IMR-90 (cell line): ENCODE data around the gene TM7SF3. TPM values are rescaled to one million over a fixed set of nuclear protein-coding genes. Genes with fewer than 3 reads are reported as not detected.

Experiments
- ATAC-seq: fragments of 200-7000 bp; cut with Tn5 transposase; 2 replicates; pipeline ENCODE4 v1.9.1; 2020; ENCODE audit warnings: low read depth, mild to moderate bottlenecking, moderate library complexity
- BruUV-seq: library from RNA; stranded (reverse); fragments of 400-500 nt; replicated peaks from 2 replicates; lab custom pipeline; 2021; lab: Mats Ljungman, UMichigan
- CTCF ChIA-PET: fragments of 300-600 bp; formaldehyde crosslinking; extraction: SDS; loops from one replicate; lab custom pipeline; 2021; ENCODE audit warnings: antibody characterized with exemption; lab: Yijun Ruan, JAX
- POLR2A ChIA-PET: fragments of 300-600 bp; sonication (Branson Sonifier 250); formaldehyde crosslinking; loops from one replicate; lab custom pipeline; 2022; ENCODE audit warnings: antibody characterized with exemption; ENCODE audit not compliant: unreplicated experiment; lab: Charles Lee
- DNase-seq: peaks from one replicate; pipeline ENCODE4 v3.0.0; 2013
- H2AFZ ChIP-seq: replicated peaks from 2 replicates; pipeline ENCODE3; 2013; ENCODE audit warnings: low read length, mild to moderate bottlenecking; ENCODE audit not compliant: poor library complexity
- H2AK5ac ChIP-seq: 2 replicates; pipeline ENCODE4 v1.6.1; 2013; ENCODE audit warnings: low read depth, low read length, inconsistent platforms
- H2AK9ac ChIP-seq: replicated peaks from 2 replicates; pipeline ENCODE3; 2013; ENCODE audit warnings: mild to moderate bottlenecking, low read depth, low read length, moderate library complexity; ENCODE audit not compliant: poor library complexity
- H2BK120ac ChIP-seq: 2 replicates; pipeline ENCODE4 v1.6.1; 2013; ENCODE audit warnings: low read depth, low read length, inconsistent platforms
- H2BK15ac ChIP-seq: 3 replicates; pipeline ENCODE4 v1.6.1; 2013; ENCODE audit warnings: low read depth, low read length, inconsistent platforms
- H2BK20ac ChIP-seq: 2 replicates; pipeline ENCODE4 v1.6.1; 2013; ENCODE audit warnings: low read depth, mild to moderate bottlenecking, inconsistent platforms, low read length, moderate library complexity
- H2BK5ac ChIP-seq: 2 replicates; pipeline ENCODE4 v1.6.1; 2013; ENCODE audit warnings: mild to moderate bottlenecking, low read depth, low read length, inconsistent platforms; ENCODE audit not compliant: poor library complexity, severe bottlenecking
- H3K14ac ChIP-seq: replicated peaks from 2 replicates; pipeline ENCODE4 v1.6.1; 2013; ENCODE audit warnings: low read depth, low read length, inconsistent platforms
- H3K18ac ChIP-seq: 2 replicates; pipeline ENCODE4 v1.6.1; 2013; ENCODE audit warnings: low read depth, low read length, control low read depth
- H3K23ac ChIP-seq: 2 replicates; pipeline ENCODE4 v1.6.1; 2013; ENCODE audit warnings: low read depth, low read length, inconsistent platforms
- H3K27ac ChIP-seq: 2 replicates; pipeline ENCODE4 v1.5.1; 2013; ENCODE audit warnings: mild to moderate bottlenecking, control low read depth, low read length; ENCODE audit not compliant: insufficient read depth
- H3K27me3 ChIP-seq: 2 replicates; pipeline ENCODE4 v1.6.1; 2013; ENCODE audit warnings: low read length; ENCODE audit not compliant: control insufficient read depth, insufficient read depth
- H3K36me3 ChIP-seq: 2 replicates; pipeline ENCODE4 v1.6.1; 2013; ENCODE audit warnings: low read length, mixed read lengths; ENCODE audit not compliant: control insufficient read depth, insufficient read depth
- H3K4ac ChIP-seq: 2 replicates; pipeline ENCODE4 v1.6.1; 2013; ENCODE audit warnings: low read depth, low read length, inconsistent platforms
- H3K4me1 ChIP-seq: 2 replicates; pipeline ENCODE4 v1.6.1; 2013; ENCODE audit warnings: low read length, mixed read lengths; ENCODE audit not compliant: control insufficient read depth, insufficient read depth
- H3K4me2 ChIP-seq: 2 replicates; pipeline ENCODE4 v1.6.1; 2013; ENCODE audit warnings: low read depth, mild to moderate bottlenecking, control low read depth, low read length, moderate library complexity
- H3K4me3 ChIP-seq: 2 replicates; pipeline ENCODE4 v1.5.1; 2013; ENCODE audit warnings: low read depth, mild to moderate bottlenecking, control low read depth, low read length, moderate library complexity; ENCODE audit not compliant: insufficient read depth
- H3K56ac ChIP-seq: 2 replicates; pipeline ENCODE4 v1.6.1; 2013; ENCODE audit warnings: low read length, inconsistent platforms; ENCODE audit not compliant: insufficient read depth; ENCODE audit errors: extremely low read depth
- H3K79me1 ChIP-seq, 2 experiments: 2 replicates each; pipeline ENCODE4 v1.6.1; 2013; ENCODE audit warnings: low read length in 2 of 2, inconsistent platforms in 1 of 2, low read depth in 1 of 2
- H3K9ac ChIP-seq: 2 replicates; pipeline ENCODE4 v1.6.1; 2013; ENCODE audit warnings: low read depth, low read length, control low read depth
- H3K9me1 ChIP-seq: 2 replicates; pipeline ENCODE4 v1.6.1; 2013; ENCODE audit warnings: low read length, inconsistent platforms; ENCODE audit not compliant: insufficient read depth
- H3K9me3 ChIP-seq: 2 replicates; pipeline ENCODE4 v1.6.1; 2013; ENCODE audit warnings: low read length; ENCODE audit not compliant: control insufficient read depth, insufficient read depth
- H4K20me1 ChIP-seq: 2 replicates; pipeline ENCODE4 v1.6.1; 2013; ENCODE audit warnings: low read length, inconsistent platforms; ENCODE audit not compliant: insufficient read depth
- H4K5ac ChIP-seq: 2 replicates; pipeline ENCODE4 v1.6.1; 2013; ENCODE audit warnings: mild to moderate bottlenecking, low read depth, low read length, control low read depth
- H4K8ac ChIP-seq, 2 experiments: 2 replicates each; pipeline ENCODE4 v1.6.1; 2013; ENCODE audit warnings: low read depth in 2 of 2, low read length in 2 of 2, control low read depth in 1 of 2, inconsistent platforms in 1 of 2
- H4K91ac ChIP-seq: 2 replicates; pipeline ENCODE4 v1.6.1; 2013; ENCODE audit warnings: low read depth, low read length, inconsistent platforms; ENCODE audit not compliant: insufficient read depth
- CEBPB ChIP-seq: IDR thresholded peaks from 2 replicates; pipeline ENCODE4 v1.6.1; 2012; ENCODE audit warnings: low read depth, low read length, improper control_type of control experiment
- MAFK ChIP-seq: IDR thresholded peaks from 2 replicates; pipeline ENCODE4 v1.6.1; 2012; ENCODE audit warnings: low read depth, low read length, improper control_type of control experiment
- MAZ ChIP-seq: IDR thresholded peaks from 2 replicates; pipeline ENCODE4 v1.6.1; 2012; ENCODE audit warnings: low read depth, mild to moderate bottlenecking, low read length, improper control_type of control experiment, moderate library complexity, borderline replicate concordance
- MXI1 ChIP-seq: IDR thresholded peaks from 2 replicates; pipeline ENCODE4 v1.6.1; 2012; ENCODE audit warnings: low read depth, mild to moderate bottlenecking, low read length, moderate library complexity, borderline replicate concordance
- RFX5 ChIP-seq: IDR thresholded peaks from 2 replicates; pipeline ENCODE4 v1.8.0; 2012; ENCODE audit warnings: low read depth, mild to moderate bottlenecking, low read length, moderate library complexity
- SMC3 ChIP-seq: fragments of 150-350 bp; IDR thresholded peaks from 2 replicates; pipeline ENCODE4 v1.6.1; 2016; ENCODE audit warnings: low read depth, mild to moderate bottlenecking, antibody characterized with exemption, low read length, moderate library complexity
- WGBS, 2 experiments: methylation state at CpG; one replicate each; pipeline versions ENCODE4 v1.1.5 to v1.1.7; 2013; ENCODE audit warnings: missing lambda C conversion rate in 2 of 2; ENCODE audit not compliant: insufficient read length in 1 of 2; ENCODE audit errors: extremely low coverage in 2 of 2; 5-methylcytosine and 5-hydroxymethylcytosine counted together
- dilution Hi-C: fragments of 300-500 bp; cut with HindIII; formaldehyde crosslinking; loops from one replicate; pipeline ENCODE4 v1.14.3; 2018; ENCODE audit warnings: low sequenced_read_pairs; ENCODE audit not compliant: unreplicated experiment
- in situ Hi-C: fragments of 300-500 bp; cut with MboI; formaldehyde crosslinking; loops from 3 replicates; pipeline ENCODE4 v1.14.3; 2019; ENCODE audit warnings: low sequenced_read_pairs, inconsistent platforms, mixed read lengths
- intact Hi-C: fragments of 100-400 bp; cut with micrococcal nuclease; formaldehyde crosslinking; loops from 2 replicates; pipeline ENCODE4 v1.10.0; 2022
- polyA plus RNA-seq, 3 experiments: library from polyadenylated mRNA; depleted of rRNA; stranded (reverse); fragments of >200 nt; gene quantifications; 2 replicates each; pipeline ENCODE4 v1.2.3, GENCODE V29; 2012; ENCODE audit warnings: low replicate concordance in 1 of 3
- total RNA-seq: library from RNA; depleted of rRNA; stranded (reverse); fragments of >200 nt; gene quantifications from 2 replicates; pipeline ENCODE4 v1.2.3, GENCODE V29; 2012
- TF ChIP-seq, protein P1 (sequence below): fragments of 150-350 bp; IDR thresholded peaks from 2 replicates; pipeline ENCODE4 v1.6.1; 2017; ENCODE audit warnings: mild to moderate bottlenecking, antibody characterized with exemption, low read length, low read depth

TM7SF3 gene
- total and polyA plus RNA-seq, 2 of the 4 experiments (the other 2 are of a cell fraction): 35.3 to 46.6 TPM

- peaks cover 9% of the 10 kb centered on the region for H3K36me3 ChIP-seq
- H2AK9ac ChIP-seq: no peak overlapping the region
- H3K27me3 ChIP-seq: no peaks in the 10 kb centered on the region
- no peaks in the 10 kb centered on the region; the same call in 1 of the 2 replicates for H4K20me1 ChIP-seq
- no peak overlapping the region for H2AK5ac ChIP-seq
- no peak overlapping the region for H4K91ac ChIP-seq
- H3K9me1 ChIP-seq: peaks cover 5% of the 10 kb centered on the region
- TF ChIP-seq SMC3 (no peak), MAZ (no peak), MAFK (no peak), RFX5 (no peak), MXI1 (no peak), CEBPB (no peak)
- TF ChIP-seq, protein P1, sequence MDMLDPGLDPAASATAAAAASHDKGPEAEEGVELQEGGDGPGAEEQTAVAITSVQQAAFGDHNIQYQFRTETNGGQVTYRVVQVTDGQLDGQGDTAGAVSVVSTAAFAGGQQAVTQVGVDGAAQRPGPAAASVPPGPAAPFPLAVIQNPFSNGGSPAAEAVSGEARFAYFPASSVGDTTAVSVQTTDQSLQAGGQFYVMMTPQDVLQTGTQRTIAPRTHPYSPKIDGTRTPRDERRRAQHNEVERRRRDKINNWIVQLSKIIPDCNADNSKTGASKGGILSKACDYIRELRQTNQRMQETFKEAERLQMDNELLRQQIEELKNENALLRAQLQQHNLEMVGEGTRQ: no peak
- ATAC-seq: no peak
- H2BK15ac ChIP-seq: no peak overlapping the region
- H3K14ac ChIP-seq: no peak overlapping the region
- no peak overlapping the region for H3K4me3 ChIP-seq
- 20% methylated on average over 1 of the region's 1 CpG; no CpG with 5 or more reads in 1 of the 2 experiments for WGBS, 2 experiments
- H3K23ac ChIP-seq: no peak overlapping the region
- peak; percentile 15 for DNase-seq
- H3K18ac ChIP-seq: no peak overlapping the region
- no peak overlapping the region for H2BK120ac ChIP-seq
- dilution Hi-C loops: no loop called here
- no peak overlapping the region for H4K8ac ChIP-seq
- H2AFZ ChIP-seq: no peak overlapping the region
- no peak overlapping the region for H2BK20ac ChIP-seq
- no peak overlapping the region for H3K4me2 ChIP-seq
- H4K5ac ChIP-seq: no peak overlapping the region
- in situ Hi-C loops: no loop called here
- H3K27ac ChIP-seq: no peak overlapping the region
- no TSS peak for BruUV-seq
- H3K4ac ChIP-seq: no peak overlapping the region
- H3K9ac ChIP-seq: no peak overlapping the region
- H2BK5ac ChIP-seq: no peak overlapping the region
- H3K56ac ChIP-seq: no peak overlapping the region
- intact Hi-C loops: no loop called here
- peaks cover 20 to 28% of the 10 kb centered on the region in 2 experiments for H3K79me1 ChIP-seq
- ChIA-PET POLR2A (interaction anchor here (0.6 kb wide), 1 partner anchor 121 kb away, joined by 3 read pairs; no protein-coding TSS in a partner anchor), CTCF (no interaction called here)
- no peaks in the 10 kb centered on the region for H3K9me3 ChIP-seq
- H3K4me1 ChIP-seq: 0 out of 2 replicates have a peak, but pooled peaks cover 2% of the 10 kb centered on the region
These were observed 10.9 kb upstream of the TM7SF3 start for GRCh38 chr12:27025116-27025515.
